MCF 10A (cell line): Measurements from ENCODE around the gene UVRAG. TPM values are rescaled to one million over a fixed set of nuclear protein-coding genes. Genes with fewer than 3 reads are reported as not detected.

Source experiments
- BruUV-seq: library from RNA; stranded (reverse); fragments of 400-500 nt; replicated peaks from 2 replicates; lab custom pipeline; 2021; lab: Mats Ljungman, UMichigan
- CTCF ChIA-PET: fragments of 300-600 bp; sonication (Branson Sonifier 250); formaldehyde crosslinking; extraction: SDS; loops from one replicate; lab custom pipeline; 2021; ENCODE audit warnings: antibody characterized with exemption, inconsistent platforms; lab: Yijun Ruan, JAX
- POLR2A ChIA-PET: fragments of 300-600, 350-650 bp; sonication (Branson Sonifier 250); formaldehyde crosslinking; extraction: SDS; loops from one replicate; lab custom pipeline; 2020; ENCODE audit warnings: antibody characterized with exemption, inconsistent platforms; lab: Yijun Ruan, JAX
- DNase-seq: peaks from one replicate; pipeline ENCODE4 v3.0.0-alpha.2; 2018; ENCODE audit not compliant: unreplicated experiment
- H3K27ac Mint-ChIP-seq: one replicate; pipeline ENCODE4 v1.8.0; 2022; ENCODE audit warnings: mild to moderate bottlenecking, low read depth, mixed read lengths; ENCODE audit not compliant: unreplicated experiment
- H3K27me3 Mint-ChIP-seq: one replicate; pipeline ENCODE4 v1.8.0; 2022; ENCODE audit warnings: mixed read lengths; ENCODE audit not compliant: insufficient read depth, unreplicated experiment
- H3K36me3 Mint-ChIP-seq: one replicate; pipeline ENCODE4 v1.8.0; 2022; ENCODE audit warnings: mild to moderate bottlenecking, moderate library complexity, mixed read lengths; ENCODE audit not compliant: insufficient read depth, unreplicated experiment
- H3K4me1 Mint-ChIP-seq: one replicate; pipeline ENCODE4 v1.8.0; 2022; ENCODE audit warnings: mixed read lengths; ENCODE audit not compliant: insufficient read depth, unreplicated experiment
- H3K4me3 Mint-ChIP-seq: one replicate; pipeline ENCODE4 v1.8.0; 2022; ENCODE audit warnings: mild to moderate bottlenecking, moderate library complexity, mixed read lengths; ENCODE audit not compliant: unreplicated experiment
- H3K9me3 Mint-ChIP-seq: one replicate; pipeline ENCODE4 v1.8.0; 2022; ENCODE audit warnings: mixed read lengths; ENCODE audit not compliant: unreplicated experiment
- intact Hi-C: fragments of 100-400 bp; cut with micrococcal nuclease; formaldehyde crosslinking; loops from 2 replicates; pipeline ENCODE4 v1.14.1; 2022
- total RNA-seq: library from RNA; stranded (reverse); gene quantifications from 2 replicates; pipeline ENCODE4 v1.2.3, GENCODE V29; 2022
- TF ChIP-seq, protein P1 (sequence below): fragments of 200-600 bp; IDR thresholded peaks from one replicate; pipeline ENCODE4 v1.8.0; 2022; ENCODE audit warnings: antibody characterized with exemption, mild to moderate bottlenecking; ENCODE audit not compliant: unreplicated experiment

UVRAG gene
- total RNA-seq, 1 experiment from 2014 or later: 12.4 TPM

DNA sequence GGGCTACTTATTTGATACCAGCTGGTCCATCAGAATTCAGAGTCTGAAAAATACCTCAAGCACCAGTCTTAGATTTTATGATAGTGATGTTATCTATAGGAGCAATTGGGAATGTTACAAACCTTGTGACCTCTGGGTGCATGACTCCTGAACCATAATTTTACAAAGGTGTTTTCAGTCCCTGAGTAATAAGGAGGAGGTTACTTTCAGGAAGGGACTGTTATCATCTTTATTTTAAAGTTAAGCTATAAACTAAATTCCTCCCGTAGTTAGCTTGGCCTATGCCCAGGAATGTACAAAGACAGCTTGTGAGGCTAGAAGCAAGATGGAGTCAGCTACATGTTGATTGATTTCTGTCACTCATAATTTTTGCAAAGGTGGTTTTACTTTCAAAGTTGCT lies 101.9 kb downstream of the UVRAG start:
- no peak overlapping the region for H3K4me3 Mint-ChIP-seq
- BruUV-seq: no TSS peak
- H3K4me1 Mint-ChIP-seq: peaks cover 6% of the 10 kb centered on the region
- H3K9me3 Mint-ChIP-seq: no peaks in the 10 kb centered on the region
- H3K36me3 Mint-ChIP-seq: peaks cover 10% of the 10 kb centered on the region
- CTCF ChIA-PET: interaction anchor here (0.5 to 0.9 kb wide), 4 partner anchors 9 to 280 kb away, joined by 3 read pairs; no protein-coding TSS in a partner anchor
- DNase-seq: no peak
- H3K27ac Mint-ChIP-seq: no peak overlapping the region
- POLR2A ChIA-PET: no interaction called here
- TF ChIP-seq, protein P1, sequence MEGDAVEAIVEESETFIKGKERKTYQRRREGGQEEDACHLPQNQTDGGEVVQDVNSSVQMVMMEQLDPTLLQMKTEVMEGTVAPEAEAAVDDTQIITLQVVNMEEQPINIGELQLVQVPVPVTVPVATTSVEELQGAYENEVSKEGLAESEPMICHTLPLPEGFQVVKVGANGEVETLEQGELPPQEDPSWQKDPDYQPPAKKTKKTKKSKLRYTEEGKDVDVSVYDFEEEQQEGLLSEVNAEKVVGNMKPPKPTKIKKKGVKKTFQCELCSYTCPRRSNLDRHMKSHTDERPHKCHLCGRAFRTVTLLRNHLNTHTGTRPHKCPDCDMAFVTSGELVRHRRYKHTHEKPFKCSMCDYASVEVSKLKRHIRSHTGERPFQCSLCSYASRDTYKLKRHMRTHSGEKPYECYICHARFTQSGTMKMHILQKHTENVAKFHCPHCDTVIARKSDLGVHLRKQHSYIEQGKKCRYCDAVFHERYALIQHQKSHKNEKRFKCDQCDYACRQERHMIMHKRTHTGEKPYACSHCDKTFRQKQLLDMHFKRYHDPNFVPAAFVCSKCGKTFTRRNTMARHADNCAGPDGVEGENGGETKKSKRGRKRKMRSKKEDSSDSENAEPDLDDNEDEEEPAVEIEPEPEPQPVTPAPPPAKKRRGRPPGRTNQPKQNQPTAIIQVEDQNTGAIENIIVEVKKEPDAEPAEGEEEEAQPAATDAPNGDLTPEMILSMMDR: no peak
- H3K27me3 Mint-ChIP-seq: no peaks in the 10 kb centered on the region
- intact Hi-C loops: loop anchor here (5.0 kb wide), 1 partner anchor 235 kb away; no protein-coding TSS in a partner anchor

DNA sequence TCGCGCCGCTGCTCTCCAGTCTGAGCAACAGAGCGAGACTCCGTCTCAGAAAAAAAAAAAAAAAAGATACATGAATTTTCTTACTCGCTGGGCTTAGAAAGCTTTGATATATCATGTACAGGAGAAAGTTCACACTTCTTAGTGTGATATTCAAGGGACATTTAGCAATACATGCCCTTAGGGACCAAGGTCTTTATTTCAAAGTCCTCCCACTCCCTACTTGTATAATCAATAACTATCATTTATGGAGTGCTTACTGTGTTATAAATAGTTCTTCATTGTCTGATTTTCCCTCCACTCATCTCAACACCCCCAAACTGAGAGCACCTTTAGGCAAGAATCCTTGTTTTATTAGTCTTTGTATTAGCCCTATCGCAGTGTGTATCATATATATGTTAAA lies 103.3 kb downstream of the UVRAG start:
- Mint-ChIP-seq H3K9me3 (no peaks in the 10 kb centered on the region), H3K4me1 (peaks cover 6% of the 10 kb centered on the region), H3K27ac (no peak overlapping the region), H3K27me3 (no peaks in the 10 kb centered on the region), H3K4me3 (no peak overlapping the region), H3K36me3 (peaks cover 10% of the 10 kb centered on the region)
- DNase-seq: no peak
- BruUV-seq: no TSS peak
- intact Hi-C loops: loop anchor here (5.0 kb wide), 1 partner anchor 234 kb away; no protein-coding TSS in a partner anchor
- TF ChIP-seq, protein P1: no peak
- ChIA-PET POLR2A (no interaction called here), CTCF (interaction anchor here (0.7 kb wide), 1 partner anchor 142 kb away, joined by 3 read pairs; no protein-coding TSS in a partner anchor)

DNA sequence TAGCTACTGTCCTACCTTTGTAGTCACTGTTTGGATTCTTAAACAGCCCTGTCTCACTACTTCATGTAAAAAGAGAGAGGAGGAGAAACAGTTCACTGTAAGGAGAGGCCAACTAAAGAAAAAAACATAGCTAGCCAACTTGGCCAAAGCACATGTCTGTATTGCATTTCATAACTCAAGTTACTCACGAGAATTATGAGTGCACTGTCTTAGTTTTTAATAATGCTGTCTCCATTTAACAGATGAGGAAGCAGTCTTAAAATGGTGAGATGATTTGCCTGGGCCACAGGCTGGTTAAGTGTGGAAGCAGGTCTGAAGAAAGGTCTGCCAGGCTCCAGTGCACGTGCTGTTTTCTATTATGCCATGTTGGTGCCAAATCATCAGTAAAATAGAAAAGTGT lies 104.5 kb downstream of the UVRAG start:
- ChIA-PET CTCF (no interaction called here), POLR2A (interaction anchor here (0.5 kb wide), 1 partner anchor 208 kb away, joined by 3 read pairs; no protein-coding TSS in a partner anchor)
- no peak overlapping the region for H3K27ac Mint-ChIP-seq
- no peaks in the 10 kb centered on the region for H3K27me3 Mint-ChIP-seq
- H3K36me3 Mint-ChIP-seq: peaks cover 5% of the 10 kb centered on the region
- H3K9me3 Mint-ChIP-seq: no peaks in the 10 kb centered on the region
- no peak overlapping the region for H3K4me3 Mint-ChIP-seq
- BruUV-seq: no TSS peak
- TF ChIP-seq, protein P1: no peak
- DNase-seq: no peak
- H3K4me1 Mint-ChIP-seq: peaks cover 7% of the 10 kb centered on the region
- intact Hi-C loops: loop anchor here (5.0 kb wide), 1 partner anchor 233 kb away; no protein-coding TSS in a partner anchor

DNA sequence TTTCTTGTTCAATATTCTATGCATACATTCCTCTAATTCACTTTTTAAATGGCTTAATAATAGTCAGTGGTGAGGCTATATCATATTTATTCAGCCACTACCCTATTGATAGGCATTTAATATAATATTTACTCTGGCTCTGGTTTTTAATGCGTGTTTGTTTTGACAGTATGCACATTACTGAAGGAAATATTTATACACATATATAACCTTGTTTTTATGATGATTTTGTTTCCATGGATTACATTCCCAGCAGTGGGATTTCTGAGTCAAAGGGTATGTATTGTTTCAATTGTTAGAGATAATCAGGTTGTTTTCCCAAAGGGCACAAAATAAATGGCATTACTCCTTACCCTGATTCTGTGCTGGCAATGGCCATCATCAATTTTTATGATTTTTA lies 105.8 kb downstream of the UVRAG start:
- no peak for DNase-seq
- no peaks in the 10 kb centered on the region for H3K9me3 Mint-ChIP-seq
- POLR2A ChIA-PET: no interaction called here

More for the DNA sequence above, 105.8 kb downstream of the UVRAG start:
- no TSS peak for BruUV-seq
- TF ChIP-seq, protein P1: no peak
- Mint-ChIP-seq H3K27ac (no peak overlapping the region), H3K36me3 (peaks cover 5% of the 10 kb centered on the region), H3K4me1 (peaks cover 19% of the 10 kb centered on the region), H3K27me3 (no peaks in the 10 kb centered on the region), H3K4me3 (no peak overlapping the region)
- intact Hi-C loops: no loop called here
- CTCF ChIA-PET: no interaction called here
